ENCODE data around the gene RCBTB2.

DNA sequence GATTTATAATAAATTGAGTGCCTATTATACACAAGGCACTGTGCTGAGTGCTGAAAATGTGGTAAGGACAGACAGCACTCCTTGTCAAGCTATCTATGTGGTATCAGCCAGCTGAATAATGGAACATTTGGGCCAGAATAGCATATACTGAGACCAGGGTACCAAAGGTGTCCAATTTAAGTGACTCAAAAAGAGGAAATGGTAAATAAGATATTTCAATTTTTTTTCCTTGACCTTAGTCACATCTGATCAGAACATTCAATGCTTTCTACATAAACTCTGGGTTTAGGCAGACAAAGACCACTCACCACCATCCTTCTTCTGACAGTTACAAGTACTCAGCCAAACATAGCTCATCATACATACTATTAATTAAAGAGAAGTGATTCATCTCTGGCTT, 43.2 kb downstream of the RCBTB2 start:
- TF ChIP-seq ZBTB43 (CRISPR knock-in tag; IDR thresholded peaks at IDR 0.05) = no peak
- no peak for TF ChIP-seq EP300 (IDR thresholded peaks at IDR 0.05; ENCODE audit: low read length)
- TF ChIP-seq POLR2AphosphoS5 (IDR thresholded peaks at IDR 0.05; ENCODE audit: control insufficient read depth, insufficient read depth, low read depth, low read length) = no peak
- TF ChIP-seq RFX1 (IDR thresholded peaks at IDR 0.05) = no peak
- TF ChIP-seq HOMEZ (CRISPR knock-in tag; IDR thresholded peaks at IDR 0.05) = no peak
- no peak for TF ChIP-seq KDM4B (IDR thresholded peaks at IDR 0.05; ENCODE audit: borderline replicate concordance in 2 of 2, low read depth in 1 of 2)
- no peak for TF ChIP-seq RNF2 (IDR thresholded peaks at IDR 0.05)
- no peak for TF ChIP-seq SIN3A (IDR thresholded peaks at IDR 0.05; ENCODE audit: borderline replicate concordance in 2 of 2, control insufficient read depth in 1 of 2, low read depth in 2 of 2, low read length in 2 of 2)
- TF ChIP-seq RBM15 (IDR thresholded peaks at IDR 0.05; ENCODE audit: insufficient read depth, low read length) = no peak
- no peak for TF ChIP-seq BRCA1 (IDR thresholded peaks at IDR 0.05)
- no peak for TF ChIP-seq BRCA1 (CRISPR knock-in tag; IDR thresholded peaks at IDR 0.05)
- TF ChIP-seq, protein P1, sequence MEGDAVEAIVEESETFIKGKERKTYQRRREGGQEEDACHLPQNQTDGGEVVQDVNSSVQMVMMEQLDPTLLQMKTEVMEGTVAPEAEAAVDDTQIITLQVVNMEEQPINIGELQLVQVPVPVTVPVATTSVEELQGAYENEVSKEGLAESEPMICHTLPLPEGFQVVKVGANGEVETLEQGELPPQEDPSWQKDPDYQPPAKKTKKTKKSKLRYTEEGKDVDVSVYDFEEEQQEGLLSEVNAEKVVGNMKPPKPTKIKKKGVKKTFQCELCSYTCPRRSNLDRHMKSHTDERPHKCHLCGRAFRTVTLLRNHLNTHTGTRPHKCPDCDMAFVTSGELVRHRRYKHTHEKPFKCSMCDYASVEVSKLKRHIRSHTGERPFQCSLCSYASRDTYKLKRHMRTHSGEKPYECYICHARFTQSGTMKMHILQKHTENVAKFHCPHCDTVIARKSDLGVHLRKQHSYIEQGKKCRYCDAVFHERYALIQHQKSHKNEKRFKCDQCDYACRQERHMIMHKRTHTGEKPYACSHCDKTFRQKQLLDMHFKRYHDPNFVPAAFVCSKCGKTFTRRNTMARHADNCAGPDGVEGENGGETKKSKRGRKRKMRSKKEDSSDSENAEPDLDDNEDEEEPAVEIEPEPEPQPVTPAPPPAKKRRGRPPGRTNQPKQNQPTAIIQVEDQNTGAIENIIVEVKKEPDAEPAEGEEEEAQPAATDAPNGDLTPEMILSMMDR (IDR thresholded peaks at IDR 0.05 in 2 of 3, conservative IDR thresholded peaks at IDR 0.05 in 1 of 3; ENCODE audit: insufficient read depth in 2 of 3, low read depth in 1 of 3, low read length in 3 of 3) = no peak
- no peak for TF ChIP-seq TAF1 (IDR thresholded peaks at IDR 0.05; ENCODE audit: control insufficient read depth, extremely low read depth, insufficient read depth, low read length, severe bottlenecking)
